ENCODE measurements around the gene CIRBP.

DNA sequence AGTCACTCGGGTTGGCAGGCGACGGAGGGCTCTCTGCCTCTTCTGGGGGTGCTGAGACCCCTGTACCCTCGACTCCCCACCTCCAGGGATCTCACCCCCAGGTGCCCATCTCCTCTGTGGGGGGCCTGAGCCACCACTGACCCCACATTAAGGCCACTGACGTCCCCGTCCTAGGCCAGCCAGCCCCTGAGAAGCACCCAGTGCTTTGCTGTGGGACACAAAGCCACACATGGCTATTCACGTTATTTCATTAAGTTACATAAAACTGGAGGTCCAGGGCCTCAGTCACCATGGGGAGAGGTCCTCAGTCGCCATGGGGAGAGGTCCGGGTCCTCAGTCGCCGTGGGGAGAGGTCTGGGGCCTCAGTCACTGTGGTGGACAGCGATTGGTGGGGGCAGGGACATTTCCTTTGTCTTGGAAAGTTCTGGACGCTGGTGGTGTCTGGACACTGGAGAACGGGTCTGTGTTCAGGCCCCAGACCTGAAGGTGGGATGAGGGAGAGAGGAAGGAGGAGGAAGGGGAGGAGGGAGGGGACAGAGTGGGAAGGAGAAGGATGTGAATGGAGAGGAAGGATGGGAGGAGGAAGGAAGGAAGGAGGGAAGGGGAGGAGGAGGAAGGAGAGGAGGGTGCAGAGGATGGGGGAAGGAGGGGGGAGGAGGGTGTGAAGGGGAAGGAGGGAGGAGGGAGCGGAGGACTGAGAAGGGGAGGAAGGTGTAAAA lies 12.6 kb downstream of the CIRBP start:
- TF ChIP-seq, protein P1, sequence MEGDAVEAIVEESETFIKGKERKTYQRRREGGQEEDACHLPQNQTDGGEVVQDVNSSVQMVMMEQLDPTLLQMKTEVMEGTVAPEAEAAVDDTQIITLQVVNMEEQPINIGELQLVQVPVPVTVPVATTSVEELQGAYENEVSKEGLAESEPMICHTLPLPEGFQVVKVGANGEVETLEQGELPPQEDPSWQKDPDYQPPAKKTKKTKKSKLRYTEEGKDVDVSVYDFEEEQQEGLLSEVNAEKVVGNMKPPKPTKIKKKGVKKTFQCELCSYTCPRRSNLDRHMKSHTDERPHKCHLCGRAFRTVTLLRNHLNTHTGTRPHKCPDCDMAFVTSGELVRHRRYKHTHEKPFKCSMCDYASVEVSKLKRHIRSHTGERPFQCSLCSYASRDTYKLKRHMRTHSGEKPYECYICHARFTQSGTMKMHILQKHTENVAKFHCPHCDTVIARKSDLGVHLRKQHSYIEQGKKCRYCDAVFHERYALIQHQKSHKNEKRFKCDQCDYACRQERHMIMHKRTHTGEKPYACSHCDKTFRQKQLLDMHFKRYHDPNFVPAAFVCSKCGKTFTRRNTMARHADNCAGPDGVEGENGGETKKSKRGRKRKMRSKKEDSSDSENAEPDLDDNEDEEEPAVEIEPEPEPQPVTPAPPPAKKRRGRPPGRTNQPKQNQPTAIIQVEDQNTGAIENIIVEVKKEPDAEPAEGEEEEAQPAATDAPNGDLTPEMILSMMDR (conservative IDR thresholded peaks at IDR 0.05; ENCODE audit: low read depth, low read length), result no peak
- no peak for TF ChIP-seq EZH2 (IDR thresholded peaks at IDR 0.05; ENCODE audit: borderline replicate concordance, low read depth, low read length, poor library complexity, severe bottlenecking)

All from A673 (cell line).